Mucosa of descending colon (tissue), 3 donors: ENCODE measurements around the gene PLAGL1. TPM values are rescaled to one million over a fixed set of nuclear protein-coding genes. Genes with fewer than 3 reads are reported as not detected.

ENCODE experiments used
- ATAC-seq: fragments of 200-7000 bp; cut with Tn5 transposase; one replicate; pipeline ENCODE4 v1.9.1; 2020; ENCODE audit warnings: mild to moderate bottlenecking, moderate library complexity
- DNase-seq, 3 donors: peaks; one replicate each; pipeline ENCODE4 v3.0.0-alpha.2; 2020
- H3K36me3 ChIP-seq: fragments of 200-600 bp; one replicate; pipeline ENCODE4 v1.8.0; 2021; ENCODE audit warnings: low read depth, mild to moderate bottlenecking
- H3K4me1 ChIP-seq: fragments of 200-600 bp; one replicate; pipeline ENCODE4 v1.8.0; 2021; ENCODE audit warnings: low read depth, mild to moderate bottlenecking
- H3K4me3 ChIP-seq: fragments of 200-600 bp; one replicate; pipeline ENCODE4 v1.8.0; 2021; ENCODE audit warnings: mild to moderate bottlenecking
- H3K9me3 ChIP-seq: fragments of 200-600 bp; one replicate; pipeline ENCODE4 v1.8.0; 2021; ENCODE audit warnings: mild to moderate bottlenecking
- intact Hi-C, 2 donors: fragments of 100-400 bp; cut with DNase I in 1 of 2; cut with micrococcal nuclease in 1 of 2; formaldehyde crosslinking; loops; one replicate each; pipeline versions ENCODE4 v1.11.0 to v1.11.1; 2022; cut with DNase I, micrococcal nuclease
- total RNA-seq, 3 donors: library from RNA; stranded (reverse); fragmentation: NEBNext Ultra II Directional in 2 of 3; extraction: Animal tissue kit (Norgen Biotek cat#: 25700) in 2 of 3; gene quantifications; one replicate each; pipeline versions ENCODE4 v1.2.1 to v1.2.4, GENCODE V29; 2021 to 2023
- TF ChIP-seq, protein P1 (sequence below): fragments of 200-600 bp; IDR thresholded peaks from one replicate; pipeline ENCODE4 v1.8.0; 2022; ENCODE audit warnings: antibody characterized with exemption, mild to moderate bottlenecking
- donor health status: DM: no; HTN: no; CAD: no; lungs with moderate emphysema.
- donor health status: DM: no; HTN: no; CAD: no.
- donor health status: DM: no; HTN: yes; CAD: no.

Gene PLAGL1
- total RNA-seq, 3 donors from 2014 or later: 25.4 to 49.5 (median 46.0) TPM

DNA sequence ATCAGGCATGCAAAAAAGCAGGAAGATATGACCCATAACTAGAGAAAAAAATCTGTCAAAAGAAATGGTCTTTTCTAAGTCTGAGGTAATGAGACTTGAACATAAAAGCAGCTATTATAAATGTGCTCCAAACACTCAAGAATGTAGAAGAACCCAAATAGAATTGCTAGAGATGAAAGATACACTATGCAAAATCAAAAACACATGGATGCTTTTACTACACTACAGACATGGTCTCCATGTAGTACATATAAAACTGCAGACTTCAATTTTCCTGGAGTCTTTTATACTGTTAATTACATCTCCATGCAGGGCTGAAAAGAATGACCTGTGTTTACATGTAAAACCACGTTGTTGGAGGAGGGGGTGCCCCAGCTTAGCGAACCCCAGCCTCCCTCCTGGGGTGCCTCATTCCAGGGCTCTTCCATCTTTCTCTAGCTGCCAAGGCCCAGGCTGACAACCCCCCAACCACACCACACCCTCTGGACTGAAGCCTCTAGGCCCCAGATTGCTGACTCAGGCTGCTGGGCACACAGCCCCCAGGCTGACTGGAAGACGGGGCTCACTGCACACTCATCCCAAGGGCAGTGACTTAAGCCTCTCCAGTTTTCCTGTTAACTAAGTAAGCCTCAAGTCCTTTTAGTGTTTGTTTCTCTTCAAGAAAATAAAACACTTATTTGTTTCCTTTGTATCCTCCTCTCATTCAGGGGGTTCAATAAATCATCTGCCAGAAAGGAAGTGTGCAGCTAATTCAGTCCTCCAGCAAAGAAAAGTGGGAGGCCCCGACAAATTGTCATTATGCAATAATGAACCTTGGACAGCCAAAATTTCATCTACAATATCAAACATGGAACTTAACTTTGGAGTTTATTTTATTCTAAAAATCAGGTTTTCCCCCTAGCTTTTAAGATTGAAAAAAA is 26.0 kb upstream of the PLAGL1 start:
- peaks cover 4% of the 10 kb centered on the region for H3K9me3 ChIP-seq
- no peaks in the 10 kb centered on the region for H3K36me3 ChIP-seq
- TF ChIP-seq, protein P1, sequence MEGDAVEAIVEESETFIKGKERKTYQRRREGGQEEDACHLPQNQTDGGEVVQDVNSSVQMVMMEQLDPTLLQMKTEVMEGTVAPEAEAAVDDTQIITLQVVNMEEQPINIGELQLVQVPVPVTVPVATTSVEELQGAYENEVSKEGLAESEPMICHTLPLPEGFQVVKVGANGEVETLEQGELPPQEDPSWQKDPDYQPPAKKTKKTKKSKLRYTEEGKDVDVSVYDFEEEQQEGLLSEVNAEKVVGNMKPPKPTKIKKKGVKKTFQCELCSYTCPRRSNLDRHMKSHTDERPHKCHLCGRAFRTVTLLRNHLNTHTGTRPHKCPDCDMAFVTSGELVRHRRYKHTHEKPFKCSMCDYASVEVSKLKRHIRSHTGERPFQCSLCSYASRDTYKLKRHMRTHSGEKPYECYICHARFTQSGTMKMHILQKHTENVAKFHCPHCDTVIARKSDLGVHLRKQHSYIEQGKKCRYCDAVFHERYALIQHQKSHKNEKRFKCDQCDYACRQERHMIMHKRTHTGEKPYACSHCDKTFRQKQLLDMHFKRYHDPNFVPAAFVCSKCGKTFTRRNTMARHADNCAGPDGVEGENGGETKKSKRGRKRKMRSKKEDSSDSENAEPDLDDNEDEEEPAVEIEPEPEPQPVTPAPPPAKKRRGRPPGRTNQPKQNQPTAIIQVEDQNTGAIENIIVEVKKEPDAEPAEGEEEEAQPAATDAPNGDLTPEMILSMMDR: no peak
- H3K4me1 ChIP-seq: peaks cover 13% of the 10 kb centered on the region
- no peak for ATAC-seq
- no peak for DNase-seq
- H3K4me3 ChIP-seq: no peak overlapping the region
- intact Hi-C loops: no loop called here

DNA sequence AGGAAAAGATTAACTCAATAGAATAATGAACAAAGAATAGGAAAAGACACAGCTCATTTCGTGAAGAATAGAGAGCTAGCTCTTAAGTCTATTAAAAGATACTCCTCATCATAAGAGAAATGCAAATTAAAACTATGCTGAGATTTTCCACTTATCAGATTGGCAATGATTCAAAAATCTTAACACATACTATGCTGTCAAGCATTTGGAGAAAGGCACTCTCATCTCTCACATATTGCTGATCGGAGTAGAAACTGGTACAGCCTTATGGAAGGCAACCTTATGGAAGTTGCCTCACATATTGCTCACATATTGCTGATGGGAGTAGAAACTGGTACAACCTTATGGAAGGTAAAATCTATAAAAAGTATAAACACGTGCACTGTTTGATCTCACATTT is 21.4 kb upstream of the PLAGL1 start:
- no peak for ATAC-seq
- no peak overlapping the region for H3K4me3 ChIP-seq

GRCh38 chr6:144027932-144028587 is 20.0 kb upstream of the PLAGL1 start:
- Histone ChIP-seq H3K4me1 (no peaks in the 10 kb centered on the region), H3K4me3 (no peak overlapping the region), H3K9me3 (no peaks in the 10 kb centered on the region), H3K36me3 (no peaks in the 10 kb centered on the region)
- DNase-seq (no peak), ATAC-seq (peak; percentile 25)
- TF ChIP-seq, protein P1: no peak
- intact Hi-C loops: no loop called here

More for the DNA sequence above, 21.4 kb upstream of the PLAGL1 start:
- H3K9me3 ChIP-seq: peaks cover 4% of the 10 kb centered on the region
- no peaks in the 10 kb centered on the region for H3K4me1 ChIP-seq
- DNase-seq: no peak
- intact Hi-C loops: no loop called here
- H3K36me3 ChIP-seq: no peaks in the 10 kb centered on the region
- TF ChIP-seq, protein P1: no peak

DNA sequence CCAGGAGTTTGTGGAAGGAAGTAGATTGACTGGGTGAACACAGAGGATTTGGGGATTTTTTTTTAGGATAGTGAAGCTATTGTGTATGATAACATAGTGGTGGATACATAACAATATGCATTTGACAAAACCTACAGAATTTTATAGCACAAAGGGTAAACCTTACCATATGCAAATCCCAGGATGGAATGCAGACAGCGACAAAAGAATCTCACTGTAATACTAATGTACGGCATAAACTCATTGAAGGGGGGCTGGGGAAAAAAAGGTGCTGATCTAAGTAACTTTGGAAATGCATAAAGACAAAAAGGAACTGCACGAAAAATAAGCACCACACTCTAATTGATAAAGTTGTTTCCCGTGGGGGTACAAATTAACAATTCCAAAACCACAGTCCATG is 15.2 kb upstream of the PLAGL1 start:
- ATAC-seq (no peak), DNase-seq (no peak)
- no peak overlapping the region for H3K4me3 ChIP-seq
- intact Hi-C loops: no loop called here
- H3K9me3 ChIP-seq: no peaks in the 10 kb centered on the region
- no peaks in the 10 kb centered on the region for H3K4me1 ChIP-seq
- TF ChIP-seq, protein P1: no peak
- no peaks in the 10 kb centered on the region for H3K36me3 ChIP-seq

GRCh38 chr6:144019929-144020328 is 11.9 kb upstream of the PLAGL1 start:
- ATAC-seq (no peak), DNase-seq (no peak)
- Histone ChIP-seq H3K4me3 (no peak overlapping the region), H3K4me1 (peaks cover 5% of the 10 kb centered on the region), H3K9me3 (no peaks in the 10 kb centered on the region), H3K36me3 (no peaks in the 10 kb centered on the region)
- TF ChIP-seq, protein P1: no peak
- intact Hi-C loops: loop anchor here in 1 of 2 donors (5.0 to 10.0 kb wide), 2 partner anchors 75 to 448 kb away; no protein-coding TSS in a partner anchor
